Measurements from ENCODE around the gene ASPRV1.
"Not testable (repeated sequence)": the region's sequence is repeated elsewhere in the genome, so short reads cannot be mapped to it uniquely, and the experiment has no call there.

The ASPRV1 gene

GRCh38 chr2:69961496-69961895 lies at the start of gene ASPRV1:
Gene ASPRV1, minus strand, starts transcription at chr2:69961631. Its CDS starts 195 bp downstream, at chr2:69961436.
- no peak for DNase-seq

- DNase-seq: no peak
Measured at GRCh38 chr2:70010576-70011111, 49.2 kb upstream of the ASPRV1 start.

GRCh38 chr2:70009762-70010575 lies 48.5 kb upstream of the ASPRV1 start:
- DNase-seq: no peak

GRCh38 chr2:70008290-70008689 lies 46.9 kb upstream of the ASPRV1 start:
- no peak for DNase-seq

GRCh38 chr2:70007151-70007550 lies 45.7 kb upstream of the ASPRV1 start:
- no peak for DNase-seq

GRCh38 chr2:70006447-70006784 lies 45.0 kb upstream of the ASPRV1 start:
- no peak for DNase-seq

- no peak for DNase-seq
Measured at GRCh38 chr2:70005752-70006446, 44.5 kb upstream of the ASPRV1 start.

GRCh38 chr2:70005216-70005615 lies 43.8 kb upstream of the ASPRV1 start:
- no peak for DNase-seq

GRCh38 chr2:70003093-70003830 lies 41.8 kb upstream of the ASPRV1 start:
- no peak for DNase-seq

GRCh38 chr2:70002241-70002899 lies 40.9 kb upstream of the ASPRV1 start:
- DNase-seq: no peak

GRCh38 chr2:70000529-70000928 lies 39.1 kb upstream of the ASPRV1 start:
- not testable (repeated sequence) for DNase-seq

GRCh38 chr2:69998761-69999160 lies 37.3 kb upstream of the ASPRV1 start:
- no peak for DNase-seq

GRCh38 chr2:69997015-69997830 lies 35.8 kb upstream of the ASPRV1 start:
- DNase-seq: no peak

- DNase-seq: no peak
Measured at GRCh38 chr2:69995511-69995910, 34.1 kb upstream of the ASPRV1 start.

- DNase-seq: no peak
Measured at GRCh38 chr2:69994166-69994565, 32.7 kb upstream of the ASPRV1 start.

GRCh38 chr2:69993708-69994107 lies 32.3 kb upstream of the ASPRV1 start:
- no peak for DNase-seq

GRCh38 chr2:69993048-69993565 lies 31.7 kb upstream of the ASPRV1 start:
- no peak for DNase-seq

GRCh38 chr2:69992310-69993047 lies 31.0 kb upstream of the ASPRV1 start:
- DNase-seq: no peak

GRCh38 chr2:69989441-69990105 lies 28.1 kb upstream of the ASPRV1 start:
- no peak for DNase-seq

- no peak for DNase-seq
Measured at GRCh38 chr2:69989009-69989408, 27.6 kb upstream of the ASPRV1 start.

Measured in stimulated activated CD4-positive, alpha-beta T cell treated with anti-CD3 and anti-CD28 coated beads, Interleukin-4, amount 100 ng/mL, for 4 hours (primary cell).